ENCODE data around the gene PTCH1. TPM values are rescaled to one million over a fixed set of nuclear protein-coding genes. Genes with fewer than 3 reads are reported as not detected.

Gene PTCH1
- total and polyA plus RNA-seq, 4 donors = 1.2 to 5.0 (median 2.1) TPM

- no peak overlapping the region for H3K4me3 ChIP-seq (ENCODE audit: low read depth in 1 of 3, low read length in 3 of 3)
Measured at GRCh38 chr9:95444160-95444559, 72.6 kb downstream of the PTCH1 start.

GRCh38 chr9:95443301-95443700 lies 73.5 kb downstream of the PTCH1 start:
- H3K4me1 ChIP-seq (ENCODE audit: control insufficient read depth in 4 of 4, insufficient read depth in 4 of 4, low read length in 3 of 4) = no peaks in the 10 kb centered on the region
- H3K36me3 ChIP-seq (ENCODE audit: control insufficient read depth in 4 of 4, insufficient read depth in 3 of 4, low read depth in 1 of 4, low read length in 3 of 4) = peaks cover 3 to 17% (median 12%) of the 10 kb centered on the region in 4 donors
- H3K27me3 ChIP-seq (ENCODE audit: control insufficient read depth in 4 of 4, insufficient read depth in 4 of 4, low read length in 3 of 4) = no peaks in the 10 kb centered on the region
- H3K4me3 ChIP-seq (ENCODE audit: low read depth in 1 of 3, low read length in 3 of 3) = no peak overlapping the region
- 91% methylated on average over 2 of the region's 2 CpGs for WGBS
- H3K27ac ChIP-seq (ENCODE audit: low read depth in 1 of 2, low read length in 2 of 2) = no peak overlapping the region
- DNase-seq (ENCODE audit: low spot score) = no peak
- no peak overlapping the region for H3K9ac ChIP-seq (ENCODE audit: low read depth in 1 of 2, low read length in 2 of 2)
- no peaks in the 10 kb centered on the region for H3K9me3 ChIP-seq (ENCODE audit: control insufficient read depth in 4 of 4, low read length in 3 of 4)
- TF ChIP-seq JUND (IDR thresholded peaks at IDR 0.05) (no peak), ZBTB33 (IDR thresholded peaks at IDR 0.05) (no peak), GABPA (IDR thresholded peaks at IDR 0.05 in 1 of 2, conservative IDR thresholded peaks at IDR 0.05 in 1 of 2) (no peak), EGR1 (IDR thresholded peaks at IDR 0.05; ENCODE audit: low read depth in 2 of 2) (no peak), HNF4A (conservative IDR thresholded peaks at IDR 0.05) (no peak), MAX (IDR thresholded peaks at IDR 0.05) (no peak), CTCF (IDR thresholded peaks at IDR 0.05; ENCODE audit: low read depth, low read length, missing input control) (no peak), SP1 (IDR thresholded peaks at IDR 0.05) (no peak)

More at GRCh38 chr9:95444160-95444559, 72.6 kb downstream of the PTCH1 start:
- Histone ChIP-seq H3K9me3 (ENCODE audit: control insufficient read depth in 4 of 4, low read length in 3 of 4) (no peaks in the 10 kb centered on the region), H3K36me3 (ENCODE audit: control insufficient read depth in 4 of 4, insufficient read depth in 3 of 4, low read depth in 1 of 4, low read length in 3 of 4) (peaks cover 3 to 19% (median 12%) of the 10 kb centered on the region in 4 donors), H3K4me1 (ENCODE audit: control insufficient read depth in 4 of 4, insufficient read depth in 4 of 4, low read length in 3 of 4) (no peaks in the 10 kb centered on the region), H3K27ac (ENCODE audit: low read depth in 1 of 2, low read length in 2 of 2) (no peak overlapping the region), H3K27me3 (ENCODE audit: control insufficient read depth in 4 of 4, insufficient read depth in 4 of 4, low read length in 3 of 4) (no peaks in the 10 kb centered on the region), H3K9ac (ENCODE audit: low read depth in 1 of 2, low read length in 2 of 2) (no peak overlapping the region)
- 94% methylated on average over 15 of the region's 15 CpGs for WGBS
- no peak for DNase-seq (ENCODE audit: low spot score)
- TF ChIP-seq ATF3 (IDR thresholded peaks at IDR 0.05) (no peak), CTCF (IDR thresholded peaks at IDR 0.05; ENCODE audit: low read depth, low read length, missing input control) (no peak), EGR1 (IDR thresholded peaks at IDR 0.05; ENCODE audit: low read depth in 2 of 2) (no peak), HNF4A (conservative IDR thresholded peaks at IDR 0.05) (no peak), HNF4G (IDR thresholded peaks at IDR 0.05) (no peak), RXRA (IDR thresholded peaks at IDR 0.05) (no peak), FOXA1 (IDR thresholded peaks at IDR 0.05) (no peak), MAX (IDR thresholded peaks at IDR 0.05) (no peak), REST (IDR thresholded peaks at IDR 0.05) (no peak), RAD21 (IDR thresholded peaks at IDR 0.05) (no peak), NR2F2 (IDR thresholded peaks at IDR 0.05) (no peak), SP1 (IDR thresholded peaks at IDR 0.05) (no peak), FOXA2 (IDR thresholded peaks at IDR 0.05) (no peak)
